Cerebellar nuclear complex (tissue), 1 donor: ENCODE measurements around the gene ZNF207.
"Not testable (repeated sequence)": the region's sequence is repeated elsewhere in the genome, so short reads cannot be mapped to it uniquely, and the experiment has no call there.

Experiments used
- DNase-seq, 2 experiments: peaks; one replicate each; lab custom pipeline; 2025; lab: John Stamatoyannopoulos, UW

The ZNF207 gene

GRCh38 chr17:32388128-32388527 lies 38.2 kb downstream of the ZNF207 start:
- not testable (repeated sequence) for DNase-seq

GRCh38 chr17:32388613-32389459 lies 38.9 kb downstream of the ZNF207 start:
- DNase-seq, result no peak

- no peak for DNase-seq
Measured at GRCh38 chr17:32393904-32394303, 43.9 kb downstream of the ZNF207 start.

GRCh38 chr17:32396343-32396742 lies 46.4 kb downstream of the ZNF207 start:
- no peak for DNase-seq

- no peak for DNase-seq
Measured at GRCh38 chr17:32398946-32399345, 49.0 kb downstream of the ZNF207 start.

- not testable (repeated sequence) for DNase-seq
Measured at GRCh38 chr17:32410085-32410484, 60.1 kb downstream of the ZNF207 start.

- no peak for DNase-seq
Measured at GRCh38 chr17:32426894-32427293, 76.9 kb downstream of the ZNF207 start.

GRCh38 chr17:32429598-32429997 lies 79.6 kb downstream of the ZNF207 start:
- DNase-seq, result no peak
